ENCODE measurements around the gene EPC2. TPM values are rescaled to one million over a fixed set of nuclear protein-coding genes. Genes with fewer than 3 reads are reported as not detected.
"Not testable (repeated sequence)": the region's sequence is repeated elsewhere in the genome, so short reads cannot be mapped to it uniquely, and the experiment has no call there.

EPC2 gene
- total RNA-seq, 1 experiment from 2014 or later, result 19.6 TPM

DNA sequence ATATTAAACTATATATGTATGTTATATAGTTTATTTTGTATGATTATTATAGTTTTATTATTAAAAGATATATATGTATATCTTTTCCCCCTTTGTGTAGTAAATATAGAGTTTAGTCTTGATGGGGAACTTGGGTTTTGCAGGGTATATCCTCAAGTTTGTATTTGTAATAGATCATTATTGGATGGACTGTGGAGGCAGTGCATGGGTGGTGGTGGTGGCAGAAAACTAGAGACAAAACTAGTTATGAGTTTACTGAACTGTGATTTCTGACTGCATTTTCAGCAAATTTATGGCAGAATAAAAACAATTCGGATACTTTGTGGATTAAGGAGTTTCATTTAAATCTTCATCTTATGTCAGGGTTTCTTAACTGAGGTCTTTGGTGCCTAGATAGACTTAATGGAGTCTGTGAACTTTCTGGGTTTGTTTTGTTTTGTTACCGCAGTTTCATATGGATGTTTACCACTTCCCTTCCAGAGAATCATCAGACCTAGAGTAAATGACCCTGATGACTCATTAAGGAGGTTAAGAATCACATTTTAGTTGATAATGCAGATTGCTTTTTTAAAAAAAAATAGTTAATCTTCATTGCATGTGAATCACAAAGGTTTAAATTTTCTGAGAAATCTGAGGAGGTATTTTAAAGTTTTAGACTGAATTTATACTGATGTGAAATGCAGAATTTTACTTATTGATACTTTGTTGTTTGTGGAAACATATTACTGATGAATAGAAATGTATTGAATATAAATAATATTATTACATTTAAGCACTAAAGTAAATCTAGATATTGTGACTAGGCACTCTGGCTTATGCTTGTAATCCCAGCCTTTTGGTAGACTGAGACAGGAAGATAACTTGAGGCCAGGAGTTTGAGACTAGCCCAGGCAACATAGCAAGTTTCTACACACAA is 14.5 kb downstream of the EPC2 start (continued):
- TF ChIP-seq RAD21 (IDR thresholded peaks at IDR 0.05; ENCODE audit: low read depth), result no peak
- TF ChIP-seq FOSL1 (IDR thresholded peaks at IDR 0.05; ENCODE audit: low read depth), result no peak
- TF ChIP-seq ZNF274 (IDR thresholded peaks at IDR 0.05; ENCODE audit: low read depth, low read length), result no peak

DNA sequence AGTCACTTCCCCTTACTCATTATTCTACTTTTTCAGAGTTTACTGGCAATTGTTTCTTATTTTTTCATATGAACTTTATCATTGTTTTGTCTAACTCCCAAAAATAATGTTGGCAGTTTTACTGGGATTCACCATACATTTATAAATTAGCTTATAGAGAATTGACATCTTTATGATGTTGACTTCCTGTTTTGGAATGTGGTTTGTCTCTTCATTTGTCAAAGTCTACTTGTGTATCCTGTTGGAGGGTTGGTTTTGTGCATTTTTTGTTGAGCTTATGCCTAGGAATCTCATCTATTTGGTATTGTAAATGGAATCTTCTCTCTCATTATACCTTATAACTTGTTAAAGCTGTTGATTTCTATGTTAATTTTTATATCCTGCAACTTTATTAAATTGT is 16.4 kb downstream of the EPC2 start:
- Histone ChIP-seq H3K27me3 (ENCODE audit: insufficient read depth, low read length) (no peaks in the 10 kb centered on the region), H3K4me1 (ENCODE audit: control insufficient read depth in 1 of 2, insufficient read depth in 2 of 2, low read length in 2 of 2) (peaks cover 0 to 3% of the 10 kb centered on the region in 2 experiments; a peak in 1 of 4 replicates), H3K4me3 (replicated peaks in 1 of 2; ENCODE audit: low read depth in 1 of 2, low read length in 2 of 2) (no peak overlapping the region), H2AFZ (ENCODE audit: low read depth, low read length, poor library complexity, severe bottlenecking) (no peak overlapping the region), H3K4me2 (ENCODE audit: low read length) (no peak overlapping the region), H3K9me2 (ENCODE audit: insufficient read depth) (no peaks in the 10 kb centered on the region), H3K9ac (ENCODE audit: low read length) (no peak overlapping the region), H3K36me3 (ENCODE audit: control insufficient read depth in 1 of 2, insufficient read depth in 2 of 2, low read length in 2 of 2) (no peaks in the 10 kb centered on the region), H3K79me2 (ENCODE audit: insufficient read depth, low read length) (peaks cover 91% of the 10 kb centered on the region), H3K9me3 (ENCODE audit: control insufficient read depth in 1 of 2, insufficient read depth in 1 of 2, low read depth in 1 of 2, low read length in 2 of 2) (no peaks in the 10 kb centered on the region), H4K20me1 (ENCODE audit: insufficient read depth) (peaks cover 8% of the 10 kb centered on the region; the same call in 1 of the 2 replicates), H3K27ac (ENCODE audit: low read depth, low read length) (no peak overlapping the region)
- intact Hi-C loops (cut with micrococcal nuclease), result no loop called here
- DNase-seq (ENCODE audit: low read depth, low spot score), result no peak
- ChIA-PET RAD21 (ENCODE audit: low non-redundant PET in 1 of 2, low total read pairs in 2 of 2, uncharacterized antibody in 2 of 2, unreplicated experiment in 2 of 2) (no interaction called here), POLR2A (no interaction called here), CTCF (no interaction called here)
- TF ChIP-seq FOSL1 (IDR thresholded peaks at IDR 0.05; ENCODE audit: low read depth) (no peak), EZH2 (IDR thresholded peaks at IDR 0.05) (no peak), MAX (IDR thresholded peaks at IDR 0.05) (no peak), POLR2A (IDR thresholded peaks at IDR 0.05; ENCODE audit: borderline replicate concordance, extremely low read depth, insufficient read depth, insufficient read length) (no peak), ELF1 (IDR thresholded peaks at IDR 0.05; ENCODE audit: borderline replicate concordance, low read depth) (no peak), ZBTB33 (IDR thresholded peaks at IDR 0.05; ENCODE audit: extremely low read depth, insufficient replicate concordance, low read length) (no peak), ATF3 (IDR thresholded peaks at IDR 0.05) (no peak), SP1 (IDR thresholded peaks at IDR 0.05; ENCODE audit: low read depth) (no peak), ZFX (IDR thresholded peaks at IDR 0.05) (no peak), SRF (IDR thresholded peaks at IDR 0.05; ENCODE audit: low read depth) (no peak), RAD21 (IDR thresholded peaks at IDR 0.05; ENCODE audit: low read depth) (no peak)
- BruUV-seq (replicated peaks), result no TSS peak
- ATAC-seq, result no peak

DNA sequence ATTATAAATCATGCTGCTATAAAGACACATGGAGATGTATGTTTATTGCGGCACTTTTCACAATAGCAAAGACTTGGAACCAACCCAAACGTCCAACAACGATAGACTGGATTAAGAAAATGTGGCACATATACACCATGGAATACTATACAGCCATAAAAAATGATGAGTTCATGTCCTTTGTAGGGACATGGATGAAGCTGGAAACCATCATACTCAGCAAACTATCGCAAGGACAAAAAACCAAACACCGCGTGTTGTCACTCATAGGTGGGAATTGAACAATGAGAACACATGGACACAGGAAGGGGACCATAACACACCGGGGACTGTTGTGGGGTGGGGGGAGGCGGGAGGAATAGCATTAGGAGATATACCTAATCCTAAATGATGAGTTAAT is 17.8 kb downstream of the EPC2 start:
- H3K4me3 ChIP-seq (replicated peaks in 1 of 2; ENCODE audit: low read depth in 1 of 2, low read length in 2 of 2); ATAC-seq; H4K20me1 ChIP-seq (ENCODE audit: insufficient read depth); H3K4me2 ChIP-seq (ENCODE audit: low read length); POLR2A ChIA-PET; BruUV-seq (replicated peaks); CTCF ChIA-PET; H3K4me1 ChIP-seq (ENCODE audit: control insufficient read depth in 1 of 2, insufficient read depth in 2 of 2, low read length in 2 of 2); intact Hi-C loops (cut with micrococcal nuclease); H3K27me3 ChIP-seq (ENCODE audit: insufficient read depth, low read length); H3K9ac ChIP-seq (ENCODE audit: low read length); DNase-seq (ENCODE audit: low read depth, low spot score); RAD21 ChIA-PET (ENCODE audit: low non-redundant PET in 1 of 2, low total read pairs in 2 of 2, uncharacterized antibody in 2 of 2, unreplicated experiment in 2 of 2); H3K27ac ChIP-seq (ENCODE audit: low read depth, low read length); H3K36me3 ChIP-seq (ENCODE audit: control insufficient read depth in 1 of 2, insufficient read depth in 2 of 2, low read length in 2 of 2); H2AFZ ChIP-seq (ENCODE audit: low read depth, low read length, poor library complexity, severe bottlenecking); H3K9me2 ChIP-seq (ENCODE audit: insufficient read depth); H3K9me3 ChIP-seq (ENCODE audit: control insufficient read depth in 1 of 2, insufficient read depth in 1 of 2, low read depth in 1 of 2, low read length in 2 of 2): not testable (repeated sequence)
- H3K79me2 ChIP-seq (ENCODE audit: insufficient read depth, low read length), result peaks cover 91% of the 10 kb centered on the region

All from HCT116 (cell line).